Caco-2 (cell line): ENCODE results near the gene STPG1. TPM values are rescaled to one million over a fixed set of nuclear protein-coding genes. Genes with fewer than 3 reads are reported as not detected.
A peak's percentile ranks its signal among the peaks of the same experiment; 100 is the strongest.

ENCODE experiments used
- BruUV-seq: library from RNA; stranded (reverse); fragments of 400-500 nt; replicated peaks from 2 replicates; lab custom pipeline; 2021; lab: Mats Ljungman, UMichigan
- CTCF ChIA-PET: fragments of 300-600 bp; sonication (Branson Sonifier 250); formaldehyde crosslinking; loops from one replicate; lab custom pipeline; 2022; ENCODE audit warnings: antibody characterized with exemption; lab: Charles Lee
- POLR2A ChIA-PET: fragments of 300-600 bp; sonication (Branson Sonifier 250); formaldehyde crosslinking; loops from one replicate; lab custom pipeline; 2022; ENCODE audit warnings: antibody characterized with exemption; lab: Charles Lee
- DNase-seq, 2 experiments: peaks; one replicate each; pipeline versions ENCODE4 v3.0.0 to v3.0.0-alpha.2; 2020 to 2022
- H3K27me3 ChIP-seq: replicated peaks from 2 replicates; pipeline ENCODE4 v1.6.0; 2011; ENCODE audit warnings: low read length; ENCODE audit not compliant: control insufficient read depth, insufficient read depth
- H3K36me3 ChIP-seq: 2 replicates; pipeline ENCODE4 v1.5.1; 2011; ENCODE audit warnings: low read length; ENCODE audit not compliant: control insufficient read depth, insufficient read depth
- H3K4me1 ChIP-seq: fragments of 250-450 bp; sonication (Bioruptor Pico); 2 replicates; pipeline ENCODE4 v1.5.1; 2020; ENCODE audit warnings: mild to moderate bottlenecking
- H3K4me3 ChIP-seq: 2 replicates; pipeline ENCODE4 v1.5.1; 2011; ENCODE audit warnings: low read depth, mild to moderate bottlenecking, control low read depth, low read length
- H3K9me3 ChIP-seq: fragments of 250-450 bp; sonication (Bioruptor Pico); 2 replicates; pipeline ENCODE4 v1.5.1; 2020; ENCODE audit warnings: mild to moderate bottlenecking, moderate library complexity
- H3K27ac Mint-ChIP-seq: one replicate; pipeline ENCODE4 v1.8.0; 2022; ENCODE audit warnings: mixed read lengths; ENCODE audit not compliant: unreplicated experiment
- H3K27me3 Mint-ChIP-seq: one replicate; pipeline ENCODE4 v1.8.0; 2022; ENCODE audit warnings: mixed read lengths; ENCODE audit not compliant: insufficient read depth, unreplicated experiment
- H3K36me3 Mint-ChIP-seq: one replicate; pipeline ENCODE4 v1.8.0; 2022; ENCODE audit warnings: mild to moderate bottlenecking, mixed read lengths; ENCODE audit not compliant: insufficient read depth, unreplicated experiment
- H3K4me1 Mint-ChIP-seq: one replicate; pipeline ENCODE4 v1.8.0; 2022; ENCODE audit warnings: low read depth, mixed read lengths; ENCODE audit not compliant: unreplicated experiment
- H3K4me3 Mint-ChIP-seq: one replicate; pipeline ENCODE4 v1.8.0; 2022; ENCODE audit warnings: mild to moderate bottlenecking, moderate library complexity, mixed read lengths; ENCODE audit not compliant: unreplicated experiment
- H3K9me3 Mint-ChIP-seq: one replicate; pipeline ENCODE4 v1.8.0; 2022; ENCODE audit warnings: mixed read lengths; ENCODE audit not compliant: unreplicated experiment
- CTCF ChIP-seq, 2 experiments: fragments of 200-600 bp in 1 of 2; IDR thresholded peaks; 1 replicate in 1 of 2; 2 replicates in 1 of 2; pipeline versions ENCODE4 v1.5.1 to v1.8.0; 2011 to 2022; ENCODE audit warnings: antibody characterized with exemption in 1 of 2, control low read depth in 1 of 2, inconsistent platforms in 1 of 2, low read depth in 1 of 2, low read length in 1 of 2, mild to moderate bottlenecking in 1 of 2, moderate library complexity in 1 of 2; ENCODE audit not compliant: insufficient read depth in 1 of 2, severe bottlenecking in 1 of 2, unreplicated experiment in 1 of 2
- intact Hi-C: fragments of 100-400 bp; cut with micrococcal nuclease; formaldehyde crosslinking; loops from one replicate; pipeline ENCODE4 v1.10.0; 2022; ENCODE audit not compliant: unreplicated experiment
- total RNA-seq: library from RNA; stranded (reverse); gene quantifications from 2 replicates; pipeline ENCODE4 v1.2.3, GENCODE V29; 2022

Gene STPG1
- total RNA-seq, 1 experiment from 2014 or later, result 8.6 TPM

GRCh38 chr1:24383381-24383940, 30.1 kb downstream of the STPG1 start:
- Histone ChIP-seq H3K9me3 (no peaks in the 10 kb centered on the region), H3K4me1 (peaks cover 15% of the 10 kb centered on the region), H3K36me3 (no peaks in the 10 kb centered on the region), H3K27me3 (no peaks in the 10 kb centered on the region), H3K4me3 (no peak overlapping the region)
- no TSS peak for BruUV-seq
- H3K4me3 Mint-ChIP-seq, result no peak overlapping the region
- intact Hi-C loops, result no loop called here
- ChIA-PET POLR2A (no interaction called here), CTCF (no interaction called here)
- no peak for TF ChIP-seq CTCF (IDR thresholded peaks at IDR 0.05; ENCODE audit: insufficient read depth in 1 of 2, low read depth in 1 of 2, low read length in 1 of 2, severe bottlenecking in 1 of 2, unreplicated experiment in 1 of 2)
- no peaks in the 10 kb centered on the region for H3K36me3 Mint-ChIP-seq
- H3K4me1 Mint-ChIP-seq, result peaks cover 6% of the 10 kb centered on the region
- H3K9me3 Mint-ChIP-seq, result no peaks in the 10 kb centered on the region
- peak overlapping the region; percentile 21 for H3K27ac Mint-ChIP-seq
- DNase-seq, result no peak
- no peaks in the 10 kb centered on the region for H3K27me3 Mint-ChIP-seq

DNA sequence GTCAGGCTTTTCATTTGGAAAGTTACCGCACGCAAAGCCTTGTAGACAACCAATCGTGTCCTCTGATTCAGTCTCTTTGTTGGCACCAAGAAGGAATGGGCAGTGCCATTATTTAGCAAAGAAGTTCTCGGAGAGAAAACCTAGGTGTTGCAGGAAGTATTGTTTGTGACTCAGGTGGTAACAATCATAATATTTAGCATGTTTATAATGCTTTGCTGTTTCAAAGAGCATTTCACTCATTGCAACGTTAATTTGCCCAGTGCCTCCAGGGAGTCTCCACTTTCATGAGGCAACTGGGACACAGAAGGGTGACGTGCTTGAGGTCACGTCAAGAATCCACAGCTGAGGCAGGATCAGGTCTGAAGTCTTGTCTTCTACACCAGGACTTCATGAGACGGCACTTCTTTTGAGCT, 31.4 kb downstream of the STPG1 start:
- intact Hi-C loops, result no loop called here
- TF ChIP-seq CTCF (IDR thresholded peaks at IDR 0.05; ENCODE audit: insufficient read depth in 1 of 2, low read depth in 1 of 2, low read length in 1 of 2, severe bottlenecking in 1 of 2, unreplicated experiment in 1 of 2), result no peak
- DNase-seq, result no peak
- H3K27me3 Mint-ChIP-seq, result no peaks in the 10 kb centered on the region
- CTCF ChIA-PET, result no interaction called here
- Histone ChIP-seq H3K9me3 (no peaks in the 10 kb centered on the region), H3K36me3 (no peaks in the 10 kb centered on the region), H3K4me1 (peaks cover 15% of the 10 kb centered on the region), H3K4me3 (no peak overlapping the region), H3K27me3 (no peaks in the 10 kb centered on the region)
- POLR2A ChIA-PET, result no interaction called here
- H3K36me3 Mint-ChIP-seq, result no peaks in the 10 kb centered on the region
- peaks cover 12% of the 10 kb centered on the region for H3K4me1 Mint-ChIP-seq
- H3K4me3 Mint-ChIP-seq, result no peak overlapping the region
- no TSS peak for BruUV-seq
- no peak overlapping the region for H3K27ac Mint-ChIP-seq
- no peaks in the 10 kb centered on the region for H3K9me3 Mint-ChIP-seq

DNA sequence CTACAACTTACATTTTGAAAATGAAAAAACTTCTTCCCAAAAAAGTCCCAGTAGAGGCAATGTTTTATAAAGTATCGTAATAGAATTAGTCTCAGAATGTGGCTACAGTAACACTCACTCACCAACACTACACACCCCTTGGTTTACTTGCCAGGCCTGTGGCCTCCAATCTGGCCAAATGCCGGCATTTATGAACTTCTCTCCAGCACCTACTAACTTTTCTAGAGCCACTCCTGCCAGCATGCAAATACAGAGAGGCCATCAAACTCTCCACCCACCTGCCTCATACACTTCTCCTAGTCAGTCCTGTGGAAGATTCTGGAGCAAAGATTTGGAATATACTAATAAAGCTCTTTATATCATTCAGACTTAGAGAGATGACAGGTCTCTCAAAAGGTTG, 32.3 kb downstream of the STPG1 start:
- intact Hi-C loops, result no loop called here
- H3K4me3 Mint-ChIP-seq, result no peak overlapping the region
- BruUV-seq, result no TSS peak
- Histone ChIP-seq H3K9me3 (no peaks in the 10 kb centered on the region), H3K36me3 (no peaks in the 10 kb centered on the region), H3K27me3 (no peaks in the 10 kb centered on the region), H3K4me1 (peaks cover 15% of the 10 kb centered on the region), H3K4me3 (no peak overlapping the region)
- DNase-seq, result no peak
- H3K4me1 Mint-ChIP-seq, result peaks cover 14% of the 10 kb centered on the region
- no peak for TF ChIP-seq CTCF (IDR thresholded peaks at IDR 0.05; ENCODE audit: insufficient read depth in 1 of 2, low read depth in 1 of 2, low read length in 1 of 2, severe bottlenecking in 1 of 2, unreplicated experiment in 1 of 2)
- H3K9me3 Mint-ChIP-seq, result no peaks in the 10 kb centered on the region
- peak overlapping the region; percentile 29 for H3K27ac Mint-ChIP-seq
- no peaks in the 10 kb centered on the region for H3K36me3 Mint-ChIP-seq
- no peaks in the 10 kb centered on the region for H3K27me3 Mint-ChIP-seq
- CTCF ChIA-PET, result no interaction called here
- POLR2A ChIA-PET, result no interaction called here
